HepG2 (cell line): ENCODE measurements around the gene ZNF26. TPM values are rescaled to one million over a fixed set of nuclear protein-coding genes. Genes with fewer than 3 reads are reported as not detected.

Experiments
- ETV6 ChIP-seq: sonication (generic); formaldehyde crosslinking; conservative IDR thresholded peaks from 2 replicates; pipeline ENCODE4 v1.4.0; 2020; ENCODE audit warnings: missing genetic modification reagents
- FOXJ3 ChIP-seq: sonication (generic); formaldehyde crosslinking; IDR thresholded peaks from 2 replicates; pipeline ENCODE4 v1.4.0; 2020; ENCODE audit warnings: missing genetic modification reagents, mild to moderate bottlenecking, borderline replicate concordance
- KMT2B ChIP-seq: IDR thresholded peaks from 2 replicates; pipeline ENCODE4 v1.6.1; 2016; ENCODE audit warnings: missing genetic modification reagents, missing compliant biosample characterization
- MAF1 ChIP-seq: sonication (generic); formaldehyde crosslinking; IDR thresholded peaks from 2 replicates; pipeline ENCODE4 v1.5.0; 2020; ENCODE audit warnings: missing genetic modification reagents, borderline replicate concordance
- NFKBIZ ChIP-seq: IDR thresholded peaks from 2 replicates; pipeline ENCODE4 v1.6.1; 2018; ENCODE audit warnings: missing genetic modification reagents, missing compliant biosample characterization
- NR2F6 ChIP-seq, 2 experiments: IDR thresholded peaks; 2 replicates each; pipeline ENCODE4 v1.6.1; 2016; ENCODE audit warnings: antibody characterized with exemption in 1 of 2, mild to moderate bottlenecking in 1 of 2
- RBFOX2 ChIP-seq: fragments of 200-400 bp; formaldehyde crosslinking; IDR thresholded peaks from 2 replicates; pipeline ENCODE4 v1.6.1; 2017; ENCODE audit warnings: low read depth, mild to moderate bottlenecking, low read length
- SAP130 ChIP-seq: IDR thresholded peaks from 2 replicates; pipeline ENCODE4 v1.6.1; 2016; ENCODE audit warnings: low read depth
- SMAD1 ChIP-seq: sonication (generic); formaldehyde crosslinking; IDR thresholded peaks from 2 replicates; pipeline ENCODE4 v1.4.0; 2020; ENCODE audit warnings: missing genetic modification reagents, low read depth, mild to moderate bottlenecking, borderline replicate concordance
- STAG1 ChIP-seq: sonication (generic); formaldehyde crosslinking; IDR thresholded peaks from 2 replicates; pipeline ENCODE4 v1.4.0; 2020; ENCODE audit warnings: missing genetic modification reagents
- ZFAT ChIP-seq: sonication (generic); formaldehyde crosslinking; conservative IDR thresholded peaks from 2 replicates; pipeline ENCODE4 v1.8.1; 2023; ENCODE audit warnings: missing genetic modification reagents, inconsistent platforms
- ZNF205 ChIP-seq: IDR thresholded peaks from 2 replicates; pipeline ENCODE4 v1.6.1; 2018; ENCODE audit warnings: missing biosample characterization, missing genetic modification reagents
- polyA plus RNA-seq, 8 experiments: library from polyadenylated mRNA; depleted of rRNA in 3 of 8; stranded (reverse) in 7 of 8; unstranded in 1 of 8; fragments of >200 nt; fragmentation: Illumina TruSeq in 4 of 8; extraction: Trizol in 4 of 8; gene quantifications; 2 replicates each; pipeline versions ENCODE4 v1.2.1 to v1.2.3, GENCODE V29; 2011 to 2016; ENCODE audit warnings: low read depth in 4 of 8, missing spikeins in 1 of 8, mixed read lengths in 1 of 8; ENCODE audit not compliant: insufficient read depth in 1 of 8
- total RNA-seq, 5 experiments: library from RNA; depleted of rRNA; stranded (reverse); fragments of >200 nt; fragmentation: Illumina TruSeq; extraction: Trizol; gene quantifications; 2 replicates each; pipeline ENCODE4 v1.2.3, GENCODE V29; 2016; ENCODE audit warnings: low read depth in 1 of 5
- TF ChIP-seq, protein P1 (sequence below): sonication (generic); formaldehyde crosslinking; IDR thresholded peaks from 2 replicates; pipeline ENCODE4 v1.4.0; 2020; ENCODE audit warnings: missing genetic modification reagents
- TF ChIP-seq, protein P2 (sequence below): sonication (generic); formaldehyde crosslinking; IDR thresholded peaks from 2 replicates; pipeline ENCODE4 v1.9.0; 2021; ENCODE audit warnings: missing genetic modification reagents, borderline replicate concordance
- TF ChIP-seq, protein P3 (sequence below): sonication (generic); formaldehyde crosslinking; conservative IDR thresholded peaks from 2 replicates; pipeline ENCODE4 v1.5.0; 2020; ENCODE audit warnings: missing genetic modification reagents
- TF ChIP-seq, protein P4 (sequence below): sonication (generic); formaldehyde crosslinking; IDR thresholded peaks from 2 replicates; pipeline ENCODE4 v1.5.1; 2020; ENCODE audit warnings: mild to moderate bottlenecking, missing genetic modification reagents, moderate library complexity
- TF ChIP-seq, protein P5 (sequence below): sonication (generic); formaldehyde crosslinking; IDR thresholded peaks from 2 replicates; pipeline ENCODE4 v1.4.0; 2020; ENCODE audit warnings: missing genetic modification reagents; ENCODE audit errors: not compliant biosample characterization

The ZNF26 gene
- total and polyA plus RNA-seq, 2 of the 13 experiments (the other 11 are each of a cell fraction or from before 2014, with no cell fraction given), result 3.8 to 6.5 TPM

DNA sequence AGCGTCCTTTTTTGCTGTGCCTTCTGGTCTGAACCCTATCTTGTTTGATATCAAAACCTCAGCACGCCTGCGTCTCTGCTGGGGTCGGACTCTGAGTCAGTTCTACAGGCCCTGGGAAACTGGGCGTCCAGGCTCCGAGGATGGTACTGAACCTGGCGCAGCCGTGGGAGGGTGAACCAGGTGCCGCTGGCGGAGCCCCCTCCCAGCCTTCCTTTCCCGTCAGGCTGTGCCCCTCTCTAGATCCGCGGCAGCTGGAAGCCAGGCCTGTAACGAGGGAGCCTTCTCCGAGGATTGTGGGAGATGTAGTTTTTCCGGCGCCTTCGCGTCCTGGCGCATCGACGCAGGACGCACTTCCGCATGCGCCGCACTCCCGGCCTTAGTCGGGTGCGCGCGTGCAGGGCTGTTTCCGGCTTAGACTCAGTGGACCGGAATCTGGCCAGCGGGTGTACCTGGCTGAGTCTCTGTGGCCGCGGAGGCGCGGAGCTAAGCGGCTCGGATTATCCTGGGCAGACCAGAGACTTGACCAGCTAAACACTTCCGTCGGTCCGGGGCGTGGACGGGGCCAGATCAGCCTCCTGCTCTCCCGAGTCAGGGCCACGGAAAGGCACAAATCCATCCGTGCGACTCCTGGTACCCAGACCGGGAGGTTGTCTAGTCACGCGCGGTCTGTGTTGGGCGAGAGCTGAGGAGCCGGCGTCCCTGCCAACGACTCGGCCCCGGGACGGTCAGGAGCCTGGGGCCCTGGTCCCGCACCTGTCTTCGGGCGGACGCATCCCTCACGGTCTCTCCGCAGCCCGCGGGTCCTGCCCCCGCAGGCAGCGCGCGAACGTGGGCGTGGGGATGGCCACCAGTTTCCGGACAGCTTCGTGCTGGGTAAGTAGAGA, at the start of gene ZNF26 (continued):
- TF ChIP-seq, protein P1, sequence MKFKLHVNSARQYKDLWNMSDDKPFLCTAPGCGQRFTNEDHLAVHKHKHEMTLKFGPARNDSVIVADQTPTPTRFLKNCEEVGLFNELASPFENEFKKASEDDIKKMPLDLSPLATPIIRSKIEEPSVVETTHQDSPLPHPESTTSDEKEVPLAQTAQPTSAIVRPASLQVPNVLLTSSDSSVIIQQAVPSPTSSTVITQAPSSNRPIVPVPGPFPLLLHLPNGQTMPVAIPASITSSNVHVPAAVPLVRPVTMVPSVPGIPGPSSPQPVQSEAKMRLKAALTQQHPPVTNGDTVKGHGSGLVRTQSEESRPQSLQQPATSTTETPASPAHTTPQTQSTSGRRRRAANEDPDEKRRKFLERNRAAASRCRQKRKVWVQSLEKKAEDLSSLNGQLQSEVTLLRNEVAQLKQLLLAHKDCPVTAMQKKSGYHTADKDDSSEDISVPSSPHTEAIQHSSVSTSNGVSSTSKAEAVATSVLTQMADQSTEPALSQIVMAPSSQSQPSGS (CRISPR knock-in tag), result peak; percentile 87
- peak; percentile 73; the same call in 1 of the 2 replicates for TF ChIP-seq MAF1 (CRISPR knock-in tag)
- peak; percentile 97 for TF ChIP-seq KMT2B (CRISPR knock-in tag)
- TF ChIP-seq STAG1, result peak; percentile 17; the same call in 1 of the 2 replicates
- TF ChIP-seq SAP130, result peak; percentile 99
- TF ChIP-seq, protein P2, sequence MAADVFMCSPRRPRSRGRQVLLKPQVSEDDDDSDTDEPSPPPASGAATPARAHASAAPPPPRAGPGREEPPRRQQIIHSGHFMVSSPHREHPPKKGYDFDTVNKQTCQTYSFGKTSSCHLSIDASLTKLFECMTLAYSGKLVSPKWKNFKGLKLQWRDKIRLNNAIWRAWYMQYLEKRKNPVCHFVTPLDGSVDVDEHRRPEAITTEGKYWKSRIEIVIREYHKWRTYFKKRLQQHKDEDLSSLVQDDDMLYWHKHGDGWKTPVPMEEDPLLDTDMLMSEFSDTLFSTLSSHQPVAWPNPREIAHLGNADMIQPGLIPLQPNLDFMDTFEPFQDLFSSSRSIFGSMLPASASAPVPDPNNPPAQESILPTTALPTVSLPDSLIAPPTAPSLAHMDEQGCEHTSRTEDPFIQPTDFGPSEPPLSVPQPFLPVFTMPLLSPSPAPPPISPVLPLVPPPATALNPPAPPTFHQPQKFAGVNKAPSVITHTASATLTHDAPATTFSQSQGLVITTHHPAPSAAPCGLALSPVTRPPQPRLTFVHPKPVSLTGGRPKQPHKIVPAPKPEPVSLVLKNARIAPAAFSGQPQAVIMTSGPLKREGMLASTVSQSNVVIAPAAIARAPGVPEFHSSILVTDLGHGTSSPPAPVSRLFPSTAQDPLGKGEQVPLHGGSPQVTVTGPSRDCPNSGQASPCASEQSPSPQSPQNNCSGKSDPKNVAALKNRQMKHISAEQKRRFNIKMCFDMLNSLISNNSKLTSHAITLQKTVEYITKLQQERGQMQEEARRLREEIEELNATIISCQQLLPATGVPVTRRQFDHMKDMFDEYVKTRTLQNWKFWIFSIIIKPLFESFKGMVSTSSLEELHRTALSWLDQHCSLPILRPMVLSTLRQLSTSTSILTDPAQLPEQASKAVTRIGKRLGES (CRISPR knock-in tag), result no peak
- TF ChIP-seq FOXJ3 (CRISPR knock-in tag), result peak; percentile 33; the same call in 1 of the 2 replicates
- TF ChIP-seq ZNF205 (CRISPR knock-in tag), result no peak; the same call in 1 of the 2 replicates
- TF ChIP-seq, protein P3, sequence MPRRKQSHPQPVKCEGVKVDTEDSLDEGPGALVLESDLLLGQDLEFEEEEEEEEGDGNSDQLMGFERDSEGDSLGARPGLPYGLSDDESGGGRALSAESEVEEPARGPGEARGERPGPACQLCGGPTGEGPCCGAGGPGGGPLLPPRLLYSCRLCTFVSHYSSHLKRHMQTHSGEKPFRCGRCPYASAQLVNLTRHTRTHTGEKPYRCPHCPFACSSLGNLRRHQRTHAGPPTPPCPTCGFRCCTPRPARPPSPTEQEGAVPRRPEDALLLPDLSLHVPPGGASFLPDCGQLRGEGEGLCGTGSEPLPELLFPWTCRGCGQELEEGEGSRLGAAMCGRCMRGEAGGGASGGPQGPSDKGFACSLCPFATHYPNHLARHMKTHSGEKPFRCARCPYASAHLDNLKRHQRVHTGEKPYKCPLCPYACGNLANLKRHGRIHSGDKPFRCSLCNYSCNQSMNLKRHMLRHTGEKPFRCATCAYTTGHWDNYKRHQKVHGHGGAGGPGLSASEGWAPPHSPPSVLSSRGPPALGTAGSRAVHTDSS, result 0 out of 2 replicates have a peak, but pooled peaks have one; percentile 36
- no peak for TF ChIP-seq ZFAT
- peak; percentile 36; the same call in 1 of the 2 replicates for TF ChIP-seq ETV6 (CRISPR knock-in tag)
- TF ChIP-seq, protein P4, sequence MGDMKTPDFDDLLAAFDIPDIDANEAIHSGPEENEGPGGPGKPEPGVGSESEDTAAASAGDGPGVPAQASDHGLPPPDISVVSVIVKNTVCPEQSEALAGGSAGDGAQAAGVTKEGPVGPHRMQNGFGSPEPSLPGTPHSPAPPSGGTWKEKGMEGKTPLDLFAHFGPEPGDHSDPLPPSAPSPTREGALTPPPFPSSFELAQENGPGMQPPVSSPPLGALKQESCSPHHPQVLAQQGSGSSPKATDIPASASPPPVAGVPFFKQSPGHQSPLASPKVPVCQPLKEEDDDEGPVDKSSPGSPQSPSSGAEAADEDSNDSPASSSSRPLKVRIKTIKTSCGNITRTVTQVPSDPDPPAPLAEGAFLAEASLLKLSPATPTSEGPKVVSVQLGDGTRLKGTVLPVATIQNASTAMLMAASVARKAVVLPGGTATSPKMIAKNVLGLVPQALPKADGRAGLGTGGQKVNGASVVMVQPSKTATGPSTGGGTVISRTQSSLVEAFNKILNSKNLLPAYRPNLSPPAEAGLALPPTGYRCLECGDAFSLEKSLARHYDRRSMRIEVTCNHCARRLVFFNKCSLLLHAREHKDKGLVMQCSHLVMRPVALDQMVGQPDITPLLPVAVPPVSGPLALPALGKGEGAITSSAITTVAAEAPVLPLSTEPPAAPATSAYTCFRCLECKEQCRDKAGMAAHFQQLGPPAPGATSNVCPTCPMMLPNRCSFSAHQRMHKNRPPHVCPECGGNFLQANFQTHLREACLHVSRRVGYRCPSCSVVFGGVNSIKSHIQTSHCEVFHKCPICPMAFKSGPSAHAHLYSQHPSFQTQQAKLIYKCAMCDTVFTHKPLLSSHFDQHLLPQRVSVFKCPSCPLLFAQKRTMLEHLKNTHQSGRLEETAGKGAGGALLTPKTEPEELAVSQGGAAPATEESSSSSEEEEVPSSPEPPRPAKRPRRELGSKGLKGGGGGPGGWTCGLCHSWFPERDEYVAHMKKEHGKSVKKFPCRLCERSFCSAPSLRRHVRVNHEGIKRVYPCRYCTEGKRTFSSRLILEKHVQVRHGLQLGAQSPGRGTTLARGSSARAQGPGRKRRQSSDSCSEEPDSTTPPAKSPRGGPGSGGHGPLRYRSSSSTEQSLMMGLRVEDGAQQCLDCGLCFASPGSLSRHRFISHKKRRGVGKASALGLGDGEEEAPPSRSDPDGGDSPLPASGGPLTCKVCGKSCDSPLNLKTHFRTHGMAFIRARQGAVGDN (CRISPR knock-in tag), result peak; percentile 90
- peak; percentile 59; the same call in 1 of the 2 replicates for TF ChIP-seq NFKBIZ (CRISPR knock-in tag)
- TF ChIP-seq RBFOX2, result peak; percentile 91
- TF ChIP-seq, protein P5, sequence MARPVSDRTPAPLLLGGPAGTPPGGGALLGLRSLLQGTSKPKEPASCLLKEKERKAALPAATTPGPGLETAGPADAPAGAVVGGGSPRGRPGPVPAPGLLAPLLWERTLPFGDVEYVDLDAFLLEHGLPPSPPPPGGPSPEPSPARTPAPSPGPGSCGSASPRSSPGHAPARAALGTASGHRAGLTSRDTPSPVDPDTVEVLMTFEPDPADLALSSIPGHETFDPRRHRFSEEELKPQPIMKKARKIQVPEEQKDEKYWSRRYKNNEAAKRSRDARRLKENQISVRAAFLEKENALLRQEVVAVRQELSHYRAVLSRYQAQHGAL (CRISPR knock-in tag), result peak; percentile 14
- no peak for TF ChIP-seq NR2F6 (IDR thresholded peaks at IDR 0.05)
- TF ChIP-seq NR2F6 (CRISPR knock-in tag; IDR thresholded peaks at IDR 0.05), result peak; percentile 56; the same call in 1 of the 2 replicates
- no peak for TF ChIP-seq SMAD1 (CRISPR knock-in tag)
